SK-N-MC (cell line): ENCODE data around the gene C19orf44.

Experiments
- EZH2 ChIP-seq: fragments of 200-600 bp; sonication (generic); IDR thresholded peaks from one replicate; pipeline ENCODE4 v1.6.1; 2017; ENCODE audit warnings: antibody characterized with exemption
- FOXP2 ChIP-seq: optimal IDR thresholded peaks from 2 replicates; pipeline ENCODE3; 2011; ENCODE audit warnings: mild to moderate bottlenecking, moderate library complexity; ENCODE audit not compliant: insufficient read depth; ENCODE audit errors: extremely low read length, control extremely low read depth
- POLR2AphosphoS5 ChIP-seq: IDR thresholded peaks from 2 replicates; pipeline ENCODE4 v1.6.1; 2012; ENCODE audit warnings: mild to moderate bottlenecking, low read depth, low read length, borderline replicate concordance

DNA sequence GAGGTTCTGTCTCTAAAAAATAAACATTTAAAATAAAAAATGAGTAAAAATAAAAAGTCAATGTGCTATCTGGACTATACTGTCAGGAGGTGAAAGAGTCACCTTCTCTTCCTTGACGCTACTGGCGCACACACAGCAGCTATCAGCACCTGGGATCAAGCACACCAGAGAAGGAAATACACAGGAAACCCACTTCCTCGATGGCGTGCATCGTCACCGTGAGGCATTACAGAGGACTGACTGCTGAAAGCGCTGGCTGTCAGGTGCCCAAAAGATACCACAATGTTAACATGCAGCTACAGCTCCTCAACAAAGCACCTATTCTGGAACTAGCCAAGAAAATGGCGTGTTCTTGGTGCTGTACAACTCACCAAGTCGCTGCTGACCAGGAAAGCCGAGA, 70.0 kb downstream of the C19orf44 start:
- TF ChIP-seq POLR2AphosphoS5 (no peak), EZH2 (no peak), FOXP2 (no peak)
